Measurements from ENCODE around the gene HOXD9.

The HOXD9 gene

DNA sequence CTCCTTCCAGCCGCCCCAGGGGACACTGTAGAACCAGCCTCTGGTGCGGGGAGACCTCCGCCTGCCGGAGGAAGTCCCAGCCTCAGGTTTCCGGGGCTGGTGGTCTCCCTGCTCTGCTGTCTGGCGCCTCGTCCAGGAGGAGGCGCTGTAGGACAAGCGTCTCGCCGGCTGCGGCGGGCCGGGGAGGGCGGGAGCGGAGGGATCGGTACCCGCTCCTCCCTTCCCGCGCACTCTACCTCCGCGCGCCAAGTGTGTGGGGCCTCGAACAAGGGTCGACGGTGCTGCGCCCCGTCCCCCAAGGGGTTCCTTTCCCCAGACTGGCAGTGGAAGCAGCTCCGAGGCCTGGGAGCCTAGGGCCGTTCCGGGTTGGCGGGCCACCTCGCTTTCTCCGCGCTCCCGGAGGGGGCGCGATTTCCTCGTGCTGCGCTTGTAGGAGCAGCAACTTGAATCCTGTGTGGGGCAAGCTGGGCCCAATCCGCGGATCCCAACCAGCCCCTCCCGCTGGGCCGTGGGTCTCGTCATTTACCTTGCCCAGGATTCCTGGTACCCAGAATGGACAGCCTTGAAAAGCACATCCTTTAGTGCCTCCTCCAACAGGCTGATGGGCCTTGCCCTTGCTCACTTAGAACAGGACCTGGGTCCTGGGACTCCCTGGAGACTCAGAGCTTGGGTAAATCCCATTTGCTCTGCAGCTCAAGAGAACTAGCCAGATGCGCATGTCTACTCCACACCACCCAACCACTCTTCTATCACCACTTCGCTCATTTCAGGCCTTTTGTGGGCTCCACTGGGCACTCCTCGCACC is 18.2 kb downstream of the HOXD9 start:
- peaks cover 100% of the 10 kb centered on the region for H3K27me3 ChIP-seq
- no peaks in the 10 kb centered on the region for H3K36me3 ChIP-seq
- H3K9me3 ChIP-seq, result no peaks in the 10 kb centered on the region
- H3K27ac ChIP-seq, result no peak overlapping the region
- TF ChIP-seq, protein P1, sequence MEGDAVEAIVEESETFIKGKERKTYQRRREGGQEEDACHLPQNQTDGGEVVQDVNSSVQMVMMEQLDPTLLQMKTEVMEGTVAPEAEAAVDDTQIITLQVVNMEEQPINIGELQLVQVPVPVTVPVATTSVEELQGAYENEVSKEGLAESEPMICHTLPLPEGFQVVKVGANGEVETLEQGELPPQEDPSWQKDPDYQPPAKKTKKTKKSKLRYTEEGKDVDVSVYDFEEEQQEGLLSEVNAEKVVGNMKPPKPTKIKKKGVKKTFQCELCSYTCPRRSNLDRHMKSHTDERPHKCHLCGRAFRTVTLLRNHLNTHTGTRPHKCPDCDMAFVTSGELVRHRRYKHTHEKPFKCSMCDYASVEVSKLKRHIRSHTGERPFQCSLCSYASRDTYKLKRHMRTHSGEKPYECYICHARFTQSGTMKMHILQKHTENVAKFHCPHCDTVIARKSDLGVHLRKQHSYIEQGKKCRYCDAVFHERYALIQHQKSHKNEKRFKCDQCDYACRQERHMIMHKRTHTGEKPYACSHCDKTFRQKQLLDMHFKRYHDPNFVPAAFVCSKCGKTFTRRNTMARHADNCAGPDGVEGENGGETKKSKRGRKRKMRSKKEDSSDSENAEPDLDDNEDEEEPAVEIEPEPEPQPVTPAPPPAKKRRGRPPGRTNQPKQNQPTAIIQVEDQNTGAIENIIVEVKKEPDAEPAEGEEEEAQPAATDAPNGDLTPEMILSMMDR (IDR thresholded peaks at IDR 0.05), result no peak
- H3K4me1 ChIP-seq (ENCODE audit: control insufficient read depth in 1 of 2, insufficient read depth in 1 of 2, low read depth in 1 of 2, low read length in 1 of 2), result peaks cover 9 to 15% of the 10 kb centered on the region in 2 experiments
- no peak overlapping the region for H3K4me3 ChIP-seq (ENCODE audit: low read depth in 1 of 2, low read length in 1 of 2)

- Histone ChIP-seq H3K27ac (no peak overlapping the region), H3K4me1 (ENCODE audit: control insufficient read depth in 1 of 2, insufficient read depth in 1 of 2, low read depth in 1 of 2, low read length in 1 of 2) (peaks cover 0 to 7% of the 10 kb centered on the region in 2 experiments), H3K27me3 (peaks cover 100% of the 10 kb centered on the region), H3K9me3 (no peaks in the 10 kb centered on the region), H3K36me3 (no peaks in the 10 kb centered on the region), H3K4me3 (ENCODE audit: low read depth in 1 of 2, low read length in 1 of 2) (no peak overlapping the region)
- TF ChIP-seq, protein P1 (IDR thresholded peaks at IDR 0.05), result no peak
Observed at GRCh38 chr2:176142281-176142680, 19.8 kb downstream of the HOXD9 start.

DNA sequence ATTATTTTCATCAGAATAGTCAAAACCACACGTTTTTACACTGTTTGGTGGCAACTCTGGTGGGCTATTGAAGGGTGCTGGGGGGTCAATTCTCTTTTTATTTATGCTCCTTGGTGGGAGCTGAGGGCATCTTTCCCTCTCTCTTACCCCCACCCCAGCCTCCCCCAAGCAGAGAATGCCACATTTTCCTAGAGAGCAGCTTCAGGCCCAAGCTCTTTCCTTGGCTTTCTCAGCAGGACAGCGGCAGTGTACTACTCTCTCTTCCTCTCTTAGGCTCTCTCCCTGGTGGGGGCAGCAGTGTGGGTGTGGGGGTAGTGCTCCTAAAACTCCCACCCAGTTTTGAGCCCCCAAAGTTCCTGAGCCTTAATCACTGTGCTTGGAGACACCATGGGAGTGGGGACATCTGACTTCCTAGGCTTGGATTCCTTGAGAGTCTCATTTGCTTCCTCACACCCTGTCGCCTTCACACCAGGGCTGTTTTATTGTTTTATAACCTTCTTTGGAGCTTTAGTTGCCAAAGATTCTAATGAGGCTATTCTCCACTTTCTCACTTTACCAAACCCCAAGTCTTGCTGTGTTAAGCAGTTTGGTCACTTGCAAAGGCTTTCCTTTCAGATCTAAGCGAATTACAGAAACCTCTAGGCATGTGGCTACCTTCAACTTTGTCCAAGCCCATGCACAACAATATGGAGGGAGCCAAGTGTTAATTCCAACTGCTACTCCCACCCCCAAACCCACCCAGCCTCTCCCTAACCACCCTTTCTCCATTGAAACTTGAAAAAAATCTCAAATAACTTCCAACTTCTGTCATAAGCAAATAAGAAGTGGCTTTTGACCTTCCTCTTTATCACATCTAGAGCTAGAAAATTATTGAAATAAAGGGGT is 22.8 kb downstream of the HOXD9 start:
- H3K9me3 ChIP-seq, result no peaks in the 10 kb centered on the region
- no peak overlapping the region for H3K27ac ChIP-seq
- no peaks in the 10 kb centered on the region for H3K36me3 ChIP-seq
- H3K27me3 ChIP-seq, result peaks cover 100% of the 10 kb centered on the region
- TF ChIP-seq, protein P1 (IDR thresholded peaks at IDR 0.05), result no peak
- H3K4me3 ChIP-seq (ENCODE audit: low read depth in 1 of 2, low read length in 1 of 2), result no peak overlapping the region
- peaks cover 0 to 6% of the 10 kb centered on the region in 2 experiments for H3K4me1 ChIP-seq (ENCODE audit: control insufficient read depth in 1 of 2, insufficient read depth in 1 of 2, low read depth in 1 of 2, low read length in 1 of 2)

GRCh38 chr2:176146101-176146500 is 23.6 kb downstream of the HOXD9 start:
- TF ChIP-seq, protein P1 (IDR thresholded peaks at IDR 0.05), result no peak
- H3K36me3 ChIP-seq, result no peaks in the 10 kb centered on the region
- H3K9me3 ChIP-seq, result no peaks in the 10 kb centered on the region
- H3K4me1 ChIP-seq (ENCODE audit: control insufficient read depth in 1 of 2, insufficient read depth in 1 of 2, low read depth in 1 of 2, low read length in 1 of 2), result no peaks in the 10 kb centered on the region
- H3K27ac ChIP-seq, result no peak overlapping the region
- H3K4me3 ChIP-seq (ENCODE audit: low read depth in 1 of 2, low read length in 1 of 2), result no peak overlapping the region
- peaks cover 100% of the 10 kb centered on the region for H3K27me3 ChIP-seq

DNA sequence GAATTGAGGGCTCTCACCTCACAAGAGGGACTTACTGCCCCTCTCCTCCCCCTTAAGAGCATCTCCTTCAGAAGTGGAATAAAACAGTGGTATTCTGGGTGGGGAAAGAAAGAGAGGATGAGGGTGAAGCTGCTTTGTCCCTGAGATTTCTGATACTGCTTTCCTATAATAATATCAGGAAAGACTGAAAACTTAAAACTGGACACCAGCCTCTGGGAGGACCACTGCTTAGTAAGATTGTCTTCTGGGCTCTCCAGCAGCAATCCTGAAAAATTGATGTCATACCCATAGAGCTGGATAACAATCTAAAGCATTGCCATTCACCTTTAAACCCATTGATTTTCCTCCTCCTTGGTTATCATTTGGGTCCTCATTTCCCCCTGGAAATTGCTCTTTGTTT is 24.1 kb downstream of the HOXD9 start:
- TF ChIP-seq, protein P1 (IDR thresholded peaks at IDR 0.05), result no peak
- Histone ChIP-seq H3K4me3 (ENCODE audit: low read depth in 1 of 2, low read length in 1 of 2) (no peak overlapping the region), H3K36me3 (no peaks in the 10 kb centered on the region), H3K4me1 (ENCODE audit: control insufficient read depth in 1 of 2, insufficient read depth in 1 of 2, low read depth in 1 of 2, low read length in 1 of 2) (no peaks in the 10 kb centered on the region), H3K9me3 (no peaks in the 10 kb centered on the region), H3K27ac (no peak overlapping the region), H3K27me3 (peaks cover 100% of the 10 kb centered on the region)

Data from neutrophil (primary cell).